SK-MEL-5 (cell line): ENCODE measurements around the gene ZDHHC5. TPM values are rescaled to one million over a fixed set of nuclear protein-coding genes. Genes with fewer than 3 reads are reported as not detected.
"Not testable (repeated sequence)": the region's sequence is repeated elsewhere in the genome, so short reads cannot be mapped to it uniquely, and the experiment has no call there.

Experiments used
- DNase-seq: peaks from one replicate; pipeline ENCODE4 v3.0.0-alpha.2; 2016; ENCODE audit warnings: low read depth, low spot score
- in situ Hi-C: cut with HindIII; loops from 2 replicates; pipeline ENCODE4 v1.10.0; 2016; ENCODE audit warnings: low sequenced_read_pairs, high pct_unique_total_duplicates, low pct_unique_long_range_greater_than_20kb
- total RNA-seq: library from RNA; depleted of rRNA; stranded (reverse); fragments of >200 nt; shearing (Covaris generic); gene quantifications from 2 replicates; pipeline ENCODE4 v1.2.3, GENCODE V29; 2014

The ZDHHC5 gene
- total RNA-seq, 1 experiment from 2014 or later = 28.7 TPM

- DNase-seq = no peak
- in situ Hi-C loops = no loop called here
Measured at GRCh38 chr11:57652662-57653061, 15.3 kb upstream of the ZDHHC5 start.

- in situ Hi-C loops = no loop called here
- no peak for DNase-seq
Measured at GRCh38 chr11:57653163-57653562, 14.8 kb upstream of the ZDHHC5 start.

- in situ Hi-C loops = no loop called here
- DNase-seq = no peak
Measured at GRCh38 chr11:57656885-57657193, 11.1 kb upstream of the ZDHHC5 start.

- DNase-seq = peak; percentile 98
- in situ Hi-C loops = no loop called here
Measured at GRCh38 chr11:57657194-57658022, 10.5 kb upstream of the ZDHHC5 start, which contains the start of gene CLP1. CLP1 (plus strand) TSS chr11:57657762; CDS start chr11:57659477, 1,715 bp downstream.

- in situ Hi-C loops = no loop called here
- DNase-seq = no peak
Measured at GRCh38 chr11:57658023-57658361, 9.9 kb upstream of the ZDHHC5 start.

GRCh38 chr11:57659669-57660068 lies 8.2 kb upstream of the ZDHHC5 start:
- in situ Hi-C loops = no loop called here
- no peak for DNase-seq

- no peak for DNase-seq
- in situ Hi-C loops = no loop called here
Measured at GRCh38 chr11:57662893-57663292, 5.0 kb upstream of the ZDHHC5 start.

GRCh38 chr11:57663975-57664374 lies 3.9 kb upstream of the ZDHHC5 start:
- no peak for DNase-seq
- in situ Hi-C loops = no loop called here

GRCh38 chr11:57667117-57667735 lies 688 bp upstream of the ZDHHC5 start:
- in situ Hi-C loops = no loop called here
- DNase-seq = peak; percentile 97

GRCh38 chr11:57668434-57668782 lies 494 bp downstream of the ZDHHC5 start:
- in situ Hi-C loops = no loop called here
- peak; percentile 4 for DNase-seq

GRCh38 chr11:57674251-57674650 lies 6.3 kb downstream of the ZDHHC5 start:
- DNase-seq = no peak
- in situ Hi-C loops = no loop called here

- in situ Hi-C loops = no loop called here
Measured at GRCh38 chr11:57675176-57675941, 7.4 kb downstream of the ZDHHC5 start.

GRCh38 chr11:57679396-57679795 lies 11.5 kb downstream of the ZDHHC5 start:
- in situ Hi-C loops = no loop called here
- no peak for DNase-seq

More at GRCh38 chr11:57675176-57675941, 7.4 kb downstream of the ZDHHC5 start:
- DNase-seq = no peak

- no peak for DNase-seq
- in situ Hi-C loops = no loop called here
Measured at GRCh38 chr11:57680552-57680874, 12.6 kb downstream of the ZDHHC5 start.

GRCh38 chr11:57681168-57681567 lies 13.3 kb downstream of the ZDHHC5 start:
- in situ Hi-C loops = no loop called here
- no peak for DNase-seq

- DNase-seq, in situ Hi-C loops: not testable (repeated sequence)
Measured at GRCh38 chr11:57690474-57690873, 22.6 kb downstream of the ZDHHC5 start.

- in situ Hi-C loops = no loop called here
- DNase-seq = no peak
Measured at GRCh38 chr11:57698843-57699365, 31.0 kb downstream of the ZDHHC5 start.

- no peak for DNase-seq
- in situ Hi-C loops = no loop called here
Measured at GRCh38 chr11:57699813-57700212, 31.9 kb downstream of the ZDHHC5 start.

- DNase-seq = no peak
- in situ Hi-C loops = no loop called here
Measured at GRCh38 chr11:57700425-57700824, 32.5 kb downstream of the ZDHHC5 start.
